Chondrocyte (in vitro differentiated cells): ENCODE data around the gene RHOBTB1. TPM values are rescaled to one million over a fixed set of nuclear protein-coding genes. Genes with fewer than 3 reads are reported as not detected.

ENCODE experiments used
- DNase-seq: peaks from one replicate; pipeline ENCODE4 v3.0.0; 2021; ENCODE audit warnings: mixed read lengths, low spot score
- H3K27ac Mint-ChIP-seq: one replicate; pipeline ENCODE4 v1.8.0; 2021; ENCODE audit warnings: mild to moderate bottlenecking, moderate library complexity, mixed read lengths; ENCODE audit not compliant: unreplicated experiment
- H3K27me3 Mint-ChIP-seq: 2 replicates; pipeline ENCODE4 v1.8.0; 2021; ENCODE audit warnings: low read depth, mixed read lengths
- H3K36me3 Mint-ChIP-seq: 2 replicates; pipeline ENCODE4 v1.8.0; 2021; ENCODE audit warnings: low read depth, mixed read lengths
- H3K4me1 Mint-ChIP-seq: 2 replicates; pipeline ENCODE4 v1.8.0; 2021; ENCODE audit warnings: low read depth, mild to moderate bottlenecking, mixed read lengths
- H3K4me3 Mint-ChIP-seq: one replicate; pipeline ENCODE4 v1.8.0; 2021; ENCODE audit warnings: mild to moderate bottlenecking, moderate library complexity, mixed read lengths; ENCODE audit not compliant: unreplicated experiment
- H3K9me3 Mint-ChIP-seq: 2 replicates; pipeline ENCODE4 v1.8.0; 2021; ENCODE audit warnings: low read depth, mixed read lengths
- CTCF ChIP-seq: fragments of 200-600 bp; sonication (generic); IDR thresholded peaks from 2 replicates; pipeline ENCODE4 v1.5.0; 2021; ENCODE audit warnings: antibody characterized with exemption, mild to moderate bottlenecking, moderate library complexity
- long read RNA-seq: library from polyadenylated mRNA; stranded (forward); transcript quantifications from one replicate; pipeline ENCODE4 v2.0.0, GENCODE V29; 2021
- total RNA-seq: library from RNA; stranded (reverse); gene quantifications from 3 replicates; pipeline ENCODE4 v1.2.1, GENCODE V29; 2021

Gene RHOBTB1
- 18.6 to 19.2 TPM (median 19.0 TPM) in 3 replicates for total RNA-seq
- long read RNA-seq, full-length matches to known transcripts, result 27 of 50 reads
- long read RNA-seq, partial matches to known transcripts, result 1 of 50 reads
- long read RNA-seq, other reads (novel, unspliced or antisense), result 22 of 50 reads

GRCh38 chr10:60944058-60944909 is at the start of gene RHOBTB1:
Gene RHOBTB1 (minus strand): TSS chr10:60944185. CDS start chr10:60911542, 32,643 bp downstream.
- DNase-seq, result peak; percentile 88
- TF ChIP-seq CTCF, result no peak

GRCh38 chr10:60992636-60993035 is 48.7 kb upstream of the RHOBTB1 start:
- H3K4me3 Mint-ChIP-seq, result no peak overlapping the region
- no peak for DNase-seq
- H3K27ac Mint-ChIP-seq, result no peak overlapping the region
- no peak for TF ChIP-seq CTCF
- no peaks in the 10 kb centered on the region for H3K4me1 Mint-ChIP-seq
- no peaks in the 10 kb centered on the region for H3K36me3 Mint-ChIP-seq
- H3K9me3 Mint-ChIP-seq, result no peaks in the 10 kb centered on the region
- no peaks in the 10 kb centered on the region for H3K27me3 Mint-ChIP-seq

More at GRCh38 chr10:60944058-60944909, at the start of gene RHOBTB1:
- Mint-ChIP-seq H3K9me3 (no peaks in the 10 kb centered on the region), H3K27ac (peak within 1 kb of the TSS; percentile 99), H3K27me3 (no peaks in the 10 kb centered on the region), H3K4me1 (peaks cover 37% of the 10 kb centered on the region), H3K4me3 (peak within 1 kb of the TSS; percentile 87), H3K36me3 (peaks cover 1% of the 10 kb centered on the region)

- no peak for DNase-seq
- no peak overlapping the region for H3K4me3 Mint-ChIP-seq
- H3K9me3 Mint-ChIP-seq, result no peaks in the 10 kb centered on the region
- H3K27me3 Mint-ChIP-seq, result no peaks in the 10 kb centered on the region
- no peak for TF ChIP-seq CTCF
- H3K4me1 Mint-ChIP-seq, result no peaks in the 10 kb centered on the region
- H3K36me3 Mint-ChIP-seq, result no peaks in the 10 kb centered on the region
- H3K27ac Mint-ChIP-seq, result no peak overlapping the region
Observed at GRCh38 chr10:60990663-60991062, 46.7 kb upstream of the RHOBTB1 start.

- H3K36me3 Mint-ChIP-seq, result no peaks in the 10 kb centered on the region
- H3K27ac Mint-ChIP-seq, result no peak overlapping the region
- no peaks in the 10 kb centered on the region for H3K27me3 Mint-ChIP-seq
- no peak for TF ChIP-seq CTCF
- peaks cover 3% of the 10 kb centered on the region for H3K4me1 Mint-ChIP-seq
- H3K4me3 Mint-ChIP-seq, result no peak overlapping the region
- no peaks in the 10 kb centered on the region for H3K9me3 Mint-ChIP-seq
- no peak for DNase-seq
Observed at GRCh38 chr10:60989400-60989876, 45.5 kb upstream of the RHOBTB1 start.

- Mint-ChIP-seq H3K9me3 (no peaks in the 10 kb centered on the region), H3K27me3 (no peaks in the 10 kb centered on the region), H3K36me3 (no peaks in the 10 kb centered on the region), H3K4me1 (peaks cover 3% of the 10 kb centered on the region), H3K27ac (no peak overlapping the region), H3K4me3 (no peak overlapping the region)
- no peak for TF ChIP-seq CTCF
- no peak for DNase-seq
Observed at GRCh38 chr10:60986791-60987190, 42.8 kb upstream of the RHOBTB1 start.
